T1000 (cell line): ENCODE results near the gene PRSS33.

Experiments used
- DNase-seq: peaks from one replicate; lab custom pipeline; 2025; ENCODE audit warnings: mixed read lengths; lab: John Stamatoyannopoulos, UW

The PRSS33 gene

DNA sequence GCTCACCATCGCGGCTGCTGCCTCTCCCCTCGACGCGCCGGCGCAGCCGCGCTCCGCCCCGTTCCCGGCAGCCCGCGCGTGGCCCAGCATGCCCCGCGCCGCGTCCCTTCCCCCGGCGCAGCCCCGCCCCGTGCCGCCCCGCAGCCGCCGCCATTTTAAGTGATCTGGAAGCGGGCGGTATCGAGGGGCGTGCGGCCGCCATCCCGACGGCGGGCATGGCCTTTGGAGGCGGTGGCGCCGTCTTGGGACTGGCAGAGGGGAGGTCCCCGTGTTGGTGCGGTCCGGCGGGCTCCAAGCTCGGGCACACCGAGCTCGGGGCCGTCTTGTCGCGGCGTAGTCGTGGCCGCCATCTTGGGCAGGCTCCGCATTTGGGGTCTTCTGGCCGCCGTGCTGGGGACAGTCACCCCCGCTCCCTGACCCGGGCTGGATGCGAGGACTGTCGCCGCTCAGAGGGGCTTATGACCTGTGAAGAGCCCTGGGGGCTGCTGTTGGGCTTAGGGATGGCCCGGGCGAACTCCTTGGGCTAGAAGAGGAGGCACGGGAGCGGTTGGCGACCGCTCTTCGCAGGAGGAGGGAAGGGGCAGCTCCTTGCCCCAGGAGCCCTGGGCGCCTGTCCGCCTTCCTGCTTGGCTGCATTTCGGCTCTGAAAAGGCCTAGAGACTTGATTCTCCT is 10.0 kb downstream of the PRSS33 start, which contains the start of gene ELOB:
Gene ELOB (minus strand): TSS at position 50 of the 672 bp plus-strand sequence. CDS start 41 bp downstream, at position 9.
- peak; percentile 77 for DNase-seq

DNA sequence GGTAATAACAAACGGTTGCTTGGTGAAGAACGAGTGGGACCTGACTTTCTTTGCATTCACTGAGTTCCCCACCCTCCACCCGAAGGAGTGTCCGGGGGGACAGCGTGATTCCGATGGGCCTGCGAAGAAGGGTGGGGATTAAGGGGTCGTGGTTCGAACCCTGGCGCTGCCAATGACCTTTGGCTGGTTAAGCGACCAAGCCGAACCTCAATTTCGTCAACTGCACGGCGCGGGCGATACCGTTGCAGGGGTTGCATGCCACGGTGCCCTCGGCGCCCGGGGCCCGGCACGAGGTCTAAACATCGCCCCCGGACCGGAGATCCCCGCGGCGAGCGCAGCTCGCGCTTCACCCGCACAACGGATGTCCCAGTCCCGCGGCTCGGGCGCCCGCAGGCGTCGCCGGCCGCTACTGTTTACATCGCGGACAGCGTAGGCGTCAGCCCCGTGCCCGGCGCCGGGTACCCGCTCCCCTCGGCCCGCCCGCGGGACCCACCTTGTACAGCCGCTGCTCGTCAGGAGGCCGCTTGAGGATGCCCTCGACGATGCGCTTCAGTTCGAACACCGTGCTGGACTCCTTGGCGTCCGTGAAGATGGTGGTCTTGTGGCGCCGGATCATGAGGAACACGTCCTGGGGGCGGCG is 10.7 kb downstream of the PRSS33 start:
- DNase-seq, result no peak

DNA sequence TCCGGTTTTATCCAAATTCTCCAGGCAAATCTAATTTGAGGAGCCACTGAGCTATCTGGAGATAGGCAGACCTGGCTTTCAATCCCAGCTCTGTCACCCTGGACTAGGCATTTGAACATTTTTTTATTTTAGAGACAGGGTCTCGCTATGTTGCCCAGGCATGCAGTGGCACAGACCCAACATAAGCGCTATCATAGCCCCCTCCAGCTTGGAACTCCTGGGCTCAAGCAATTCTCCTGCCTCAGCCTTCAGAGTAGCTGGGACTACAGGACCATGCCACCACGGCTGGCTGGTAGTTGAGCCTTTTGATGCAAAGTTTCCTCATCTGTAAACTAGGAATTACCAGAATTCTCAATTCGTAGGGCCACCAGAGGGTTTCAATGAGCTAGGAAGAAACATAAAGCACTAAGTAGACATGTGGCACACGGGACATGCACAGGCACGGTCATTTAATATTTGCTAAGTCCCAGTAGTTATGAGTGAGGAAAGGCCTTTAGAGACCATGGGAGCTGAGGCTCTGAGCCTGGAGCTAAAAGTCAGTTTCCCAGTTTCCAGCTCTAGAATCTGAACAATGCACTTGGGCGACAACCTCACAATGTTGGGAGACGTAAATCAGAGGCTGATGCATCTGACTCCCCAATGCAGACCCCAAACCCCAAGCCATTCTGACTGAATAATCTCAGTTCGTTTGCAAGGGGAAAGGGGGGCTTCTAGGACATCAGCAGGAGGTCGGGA is 11.4 kb downstream of the PRSS33 start:
- DNase-seq, result no peak

DNA sequence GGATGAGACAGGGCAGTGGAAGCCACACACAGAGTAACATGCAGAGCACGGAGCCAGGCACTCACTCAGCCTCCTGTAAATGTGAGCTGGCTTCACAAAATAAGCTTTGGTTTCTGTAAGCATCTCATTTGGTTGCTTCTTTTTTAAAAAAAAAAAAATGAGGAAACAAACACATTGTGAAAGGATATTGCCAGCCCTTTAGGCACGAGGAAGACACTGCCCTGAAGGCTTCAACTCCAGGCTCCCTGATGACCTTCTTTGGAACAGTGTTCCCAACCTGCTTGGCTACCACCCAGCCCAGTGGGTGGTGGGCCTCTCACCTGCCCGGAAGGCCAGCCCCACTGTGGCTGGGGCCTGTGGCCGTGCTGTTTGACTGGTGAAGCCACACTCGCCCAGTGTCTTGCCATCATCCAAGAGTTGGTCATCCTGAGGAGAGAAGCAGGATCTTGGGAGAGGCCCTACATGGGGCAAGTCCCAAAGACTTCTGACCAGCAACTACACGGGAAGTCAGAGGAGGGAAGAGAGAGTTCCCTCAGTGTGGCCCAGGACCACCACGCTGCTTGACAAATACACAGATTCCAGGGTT is 12.1 kb downstream of the PRSS33 start:
- no peak for DNase-seq

DNA sequence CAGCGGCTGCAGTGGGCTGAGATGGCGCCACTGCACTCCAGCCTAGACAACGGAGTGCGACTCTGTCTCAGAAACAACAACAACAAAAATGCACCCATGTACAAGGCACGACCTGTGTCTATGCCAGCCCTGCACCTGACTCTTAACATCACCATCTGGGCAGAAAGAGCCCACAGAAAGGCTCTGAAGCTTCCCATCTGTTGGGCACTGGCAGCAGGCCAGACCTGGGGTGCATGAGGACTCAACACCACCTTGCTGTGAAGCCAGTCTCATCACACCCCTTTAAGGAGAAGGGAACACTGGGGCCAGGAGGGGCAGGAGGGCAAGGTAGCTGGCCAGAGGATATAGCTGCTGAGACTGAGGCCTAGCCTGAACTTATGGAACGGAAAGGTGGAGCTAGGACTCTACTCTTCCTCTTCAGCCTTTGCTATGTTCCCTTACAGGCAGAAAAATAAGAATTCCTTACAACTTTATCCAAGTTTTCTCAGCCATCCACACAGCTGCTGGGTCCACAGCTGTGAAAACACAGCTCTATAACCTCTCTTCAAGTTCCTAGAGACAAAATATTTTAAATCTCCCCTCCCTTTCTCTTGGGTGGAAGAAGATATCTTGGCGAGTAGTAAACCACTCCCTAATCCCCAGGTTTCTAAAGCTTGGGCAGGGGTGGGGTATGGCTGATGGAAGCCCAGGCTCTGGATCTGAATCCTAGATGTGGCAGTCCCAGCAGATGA is 13.0 kb downstream of the PRSS33 start:
- no peak for DNase-seq

DNA sequence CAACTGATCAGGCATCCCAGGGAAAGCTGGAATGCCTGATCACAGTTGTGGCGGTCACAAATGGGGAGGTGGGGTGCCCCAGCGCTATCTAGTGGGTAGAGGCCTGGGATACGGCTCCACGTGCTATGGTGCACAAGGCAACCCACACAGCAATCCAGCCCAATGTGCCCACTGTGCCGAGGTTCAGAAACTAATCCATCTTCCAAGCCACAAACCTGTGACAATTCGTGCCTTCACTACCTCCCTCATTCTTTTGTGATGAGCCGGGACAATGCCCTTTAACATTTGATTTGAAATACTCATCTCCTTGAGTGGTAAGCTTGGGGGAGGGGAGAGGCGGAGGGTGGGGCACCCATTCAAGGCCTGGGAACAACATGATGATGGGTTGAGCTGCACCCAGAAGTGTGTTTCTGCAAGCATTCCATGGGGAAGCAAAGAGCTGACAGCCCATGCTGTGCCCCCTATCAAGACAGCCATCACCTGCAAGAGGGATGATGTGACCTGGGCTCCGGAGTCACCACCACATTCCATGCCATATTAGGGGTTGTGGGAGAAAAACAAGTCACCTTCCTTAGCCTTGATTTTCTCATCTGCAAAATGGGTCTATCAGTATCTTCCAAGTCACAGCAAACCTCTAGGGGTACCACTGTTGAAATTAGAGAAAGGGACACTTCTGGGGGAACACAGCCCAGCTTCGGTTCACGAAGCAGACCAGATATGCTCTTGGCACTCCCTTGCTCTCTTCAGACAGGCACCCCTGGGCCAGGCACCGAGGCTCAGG is 14.0 kb downstream of the PRSS33 start:
- no peak for DNase-seq

DNA sequence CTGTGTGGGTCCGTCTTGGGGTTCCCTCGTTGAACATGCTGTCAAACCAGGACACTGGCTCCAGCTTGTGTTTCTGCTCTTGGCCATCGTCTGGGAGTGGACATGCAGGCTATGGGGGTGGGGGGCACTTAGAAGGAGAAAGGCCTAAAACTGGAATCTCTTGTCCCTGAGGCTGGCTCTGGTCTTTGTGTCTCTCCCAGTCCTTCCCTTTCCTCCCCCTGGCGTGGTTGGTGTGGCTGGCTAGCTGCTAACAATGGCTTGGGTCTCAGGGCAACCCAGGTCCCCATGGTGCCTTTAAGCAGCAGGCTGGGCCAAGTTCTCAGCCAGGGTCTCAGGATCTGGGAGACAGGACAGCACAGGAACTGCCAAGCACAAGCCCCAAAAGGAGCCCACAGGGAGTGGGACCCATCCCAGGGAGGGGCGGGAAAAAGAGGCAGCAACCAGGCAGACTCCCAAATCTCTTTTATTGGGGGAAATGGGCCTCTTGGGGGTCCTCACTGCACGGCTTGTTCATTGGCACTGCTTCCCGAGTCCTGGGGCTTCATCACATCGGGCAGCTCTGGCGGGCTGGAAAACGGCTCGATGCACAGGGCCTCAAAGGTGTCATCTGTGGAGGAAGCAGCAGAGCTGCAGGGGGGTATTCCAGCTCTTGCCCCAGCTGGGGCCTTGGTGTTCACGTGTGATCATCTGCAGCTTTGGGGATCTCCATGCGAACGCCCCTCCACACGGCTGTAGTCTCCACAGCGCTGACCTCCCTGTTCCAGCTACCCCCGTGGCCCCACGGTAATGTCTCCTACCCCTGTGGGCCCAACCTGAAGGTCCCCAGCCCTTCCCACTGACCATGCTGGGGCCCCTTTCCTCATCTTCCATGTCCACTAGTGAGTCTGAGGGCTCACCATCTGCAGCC is 15.6 kb downstream of the PRSS33 start:
- no peak for DNase-seq

DNA sequence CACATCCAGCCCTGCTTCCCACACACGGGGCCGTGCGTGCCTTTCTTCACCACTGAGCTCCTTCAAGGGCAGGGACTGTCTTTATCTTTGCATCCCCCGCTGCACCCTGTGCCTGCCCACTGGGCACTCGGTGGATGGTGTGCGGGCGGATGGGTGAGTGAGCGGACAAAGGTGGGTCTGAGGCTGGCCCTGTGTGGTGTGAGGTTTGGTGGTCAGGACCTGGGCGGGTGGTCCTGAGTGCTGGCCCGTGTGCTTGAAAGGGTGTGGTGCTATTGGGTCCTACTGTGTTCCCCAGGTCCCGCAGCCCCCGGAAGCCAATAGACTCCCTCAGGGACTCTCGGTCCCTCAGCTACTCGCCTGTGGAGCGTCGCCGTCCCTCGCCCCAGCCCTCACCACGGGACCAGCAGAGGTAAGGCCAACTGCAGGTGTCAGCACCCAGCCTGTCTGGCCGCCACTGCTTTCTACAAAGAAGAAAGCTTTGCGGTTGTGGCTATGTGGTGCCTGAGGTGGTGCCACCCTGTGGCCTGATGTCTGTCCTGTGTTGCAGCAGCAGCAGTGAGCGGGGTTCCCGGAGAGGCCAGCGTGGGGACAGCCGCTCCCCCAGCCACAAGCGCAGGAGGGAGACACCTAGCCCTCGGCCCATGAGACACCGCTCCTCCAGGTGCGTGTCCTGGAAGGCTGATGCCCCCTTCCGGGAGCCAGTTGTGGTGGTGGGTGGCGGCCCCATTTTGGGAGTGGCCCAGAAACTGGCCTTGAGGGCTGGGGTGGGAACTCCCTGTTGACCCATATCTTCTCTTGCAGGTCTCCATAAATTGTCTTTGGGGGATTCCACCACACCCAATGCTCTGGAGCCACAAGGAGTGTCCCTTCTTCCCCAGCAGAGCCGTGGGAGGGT is 17.1 kb downstream of the PRSS33 start:
- DNase-seq, result no peak

DNA sequence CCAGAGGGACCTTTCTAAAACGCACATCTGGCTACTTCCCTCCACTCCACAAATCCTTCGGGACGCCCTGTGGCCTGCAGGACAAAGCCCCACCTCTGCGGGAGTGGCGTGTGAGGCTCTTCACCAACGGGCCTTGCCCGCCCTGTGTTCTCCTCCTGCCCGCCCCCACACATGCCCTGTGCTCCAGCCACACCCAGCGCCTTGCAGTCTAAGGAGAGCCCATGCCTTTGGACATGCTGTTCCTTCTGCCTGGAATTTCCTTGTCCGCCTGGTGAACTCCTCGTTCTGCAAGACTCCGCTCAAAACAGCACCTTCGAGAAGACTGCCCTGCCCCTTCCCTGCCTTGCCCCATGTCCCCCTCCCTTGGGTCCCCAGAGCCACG is 17.7 kb downstream of the PRSS33 start:
- DNase-seq, result no peak

DNA sequence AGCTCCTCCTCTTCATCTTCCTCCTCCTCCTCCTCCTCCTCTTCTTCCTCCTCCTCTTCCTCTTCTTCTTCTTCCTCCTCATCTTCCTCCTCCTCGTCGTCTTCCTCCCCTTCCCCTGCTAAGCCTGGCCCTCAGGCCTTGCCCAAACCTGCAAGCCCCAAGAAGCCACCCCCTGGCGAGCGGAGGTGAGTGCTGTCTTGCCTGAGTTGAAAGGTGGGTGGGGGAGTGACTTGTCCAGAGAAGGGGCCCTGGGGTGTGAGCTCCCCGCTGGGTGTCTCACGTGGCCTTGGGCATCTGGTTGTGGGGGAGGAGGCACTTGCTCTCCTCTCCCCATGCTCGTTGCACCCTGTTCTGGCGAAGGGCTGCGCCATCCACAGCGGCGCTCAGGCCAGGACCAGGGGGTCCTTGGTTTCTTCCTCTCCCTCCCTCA is 18.2 kb downstream of the PRSS33 start:
- no peak for DNase-seq

DNA sequence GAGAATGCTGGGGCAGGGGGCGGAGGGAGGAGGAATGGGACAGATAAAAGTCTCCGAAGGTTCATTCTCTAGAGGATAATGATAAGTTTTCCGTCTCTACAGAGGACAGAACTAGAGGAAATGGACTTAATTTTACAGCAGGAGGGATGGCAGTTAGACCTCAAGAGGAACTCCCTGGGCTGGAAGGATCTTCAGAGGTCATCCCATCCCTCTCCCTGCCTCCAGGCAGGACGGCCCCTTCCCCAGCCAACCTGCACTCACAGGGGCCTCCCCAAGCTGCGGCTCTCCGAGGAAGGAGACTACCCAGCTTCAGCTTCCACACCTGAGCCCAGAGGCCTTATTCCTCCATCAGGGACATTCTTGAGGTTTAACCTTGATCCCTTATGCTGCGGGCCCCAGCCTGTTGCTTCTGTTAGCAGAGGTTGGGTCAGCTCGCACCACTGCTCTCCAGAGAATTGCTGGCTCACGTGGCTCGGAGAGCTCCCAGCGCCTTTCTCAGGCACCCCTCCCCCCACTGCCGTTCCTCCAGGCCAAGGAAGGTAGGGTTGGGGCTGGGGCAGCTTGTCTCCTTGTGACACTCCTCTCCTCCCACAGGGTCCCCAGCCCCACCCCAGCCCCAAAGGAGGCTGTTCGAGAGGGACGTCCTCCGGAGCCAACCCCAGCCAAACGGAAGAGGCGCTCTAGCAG is 18.8 kb downstream of the PRSS33 start:
- no peak for DNase-seq

DNA sequence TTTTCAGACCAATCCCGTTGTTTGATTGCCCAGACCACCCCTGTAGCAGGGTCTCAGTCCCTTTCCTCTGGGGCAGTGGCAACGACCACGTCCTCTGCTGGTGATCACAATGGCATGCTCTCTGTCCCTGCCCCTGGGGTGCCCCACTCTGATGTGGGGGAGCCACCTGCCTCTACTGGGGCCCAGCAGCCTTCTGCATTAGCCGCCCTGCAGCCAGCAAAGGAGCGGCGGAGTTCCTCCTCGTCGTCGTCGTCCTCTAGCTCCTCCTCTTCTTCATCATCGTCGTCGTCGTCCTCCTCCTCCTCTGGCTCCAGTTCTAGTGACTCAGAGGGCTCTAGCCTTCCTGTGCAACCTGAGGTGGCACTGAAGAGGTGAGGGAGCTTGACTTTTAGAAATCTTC is 19.5 kb downstream of the PRSS33 start:
- no peak for DNase-seq

DNA sequence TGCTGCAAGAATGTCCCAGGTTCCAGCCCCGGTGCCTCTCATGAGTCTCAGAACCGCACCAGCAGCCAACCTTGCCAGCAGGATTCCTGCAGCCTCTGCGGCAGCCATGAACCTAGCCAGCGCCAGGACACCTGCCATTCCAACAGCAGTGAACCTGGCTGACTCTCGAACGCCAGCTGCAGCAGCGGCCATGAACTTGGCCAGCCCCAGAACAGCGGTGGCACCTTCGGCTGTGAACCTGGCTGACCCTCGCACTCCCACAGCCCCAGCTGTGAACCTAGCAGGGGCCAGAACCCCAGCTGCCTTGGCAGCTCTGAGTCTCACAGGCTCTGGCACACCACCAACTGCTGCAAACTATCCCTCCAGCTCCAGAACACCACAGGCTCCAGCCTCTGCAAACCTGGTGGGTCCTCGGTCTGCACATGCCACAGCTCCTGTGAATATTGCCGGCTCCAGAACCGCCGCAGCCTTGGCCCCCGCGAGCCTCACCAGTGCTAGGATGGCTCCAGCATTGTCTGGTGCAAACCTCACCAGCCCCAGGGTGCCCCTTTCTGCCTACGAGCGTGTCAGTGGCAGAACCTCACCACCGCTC is 20.1 kb downstream of the PRSS33 start:
- no peak for DNase-seq

DNA sequence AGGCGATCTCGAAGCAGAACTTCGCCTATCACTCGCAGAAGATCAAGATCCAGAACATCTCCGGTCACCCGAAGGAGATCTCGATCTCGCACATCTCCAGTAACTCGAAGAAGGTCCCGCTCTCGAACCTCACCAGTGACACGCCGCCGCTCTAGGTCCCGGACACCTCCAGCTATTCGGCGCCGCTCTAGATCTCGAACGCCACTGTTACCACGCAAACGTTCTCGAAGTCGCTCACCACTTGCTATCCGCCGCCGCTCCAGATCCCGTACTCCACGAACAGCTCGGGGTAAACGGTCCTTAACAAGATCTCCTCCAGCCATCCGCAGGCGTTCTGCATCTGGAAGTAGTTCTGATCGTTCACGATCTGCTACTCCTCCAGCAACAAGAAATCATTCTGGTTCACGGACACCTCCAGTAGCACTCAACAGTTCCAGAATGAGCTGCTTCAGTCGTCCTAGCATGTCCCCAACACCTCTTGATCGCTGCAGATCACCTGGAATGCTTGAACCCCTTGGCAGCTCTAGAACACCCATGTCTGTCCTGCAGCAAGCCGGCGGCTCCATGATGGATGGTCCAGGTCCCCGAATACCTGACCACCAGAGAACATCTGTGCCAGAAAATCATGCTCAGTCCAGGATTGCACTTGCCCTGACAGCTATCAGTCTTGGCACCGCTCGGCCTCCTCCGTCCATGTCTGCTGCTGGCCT is 20.8 kb downstream of the PRSS33 start:
- DNase-seq, result no peak

DNA sequence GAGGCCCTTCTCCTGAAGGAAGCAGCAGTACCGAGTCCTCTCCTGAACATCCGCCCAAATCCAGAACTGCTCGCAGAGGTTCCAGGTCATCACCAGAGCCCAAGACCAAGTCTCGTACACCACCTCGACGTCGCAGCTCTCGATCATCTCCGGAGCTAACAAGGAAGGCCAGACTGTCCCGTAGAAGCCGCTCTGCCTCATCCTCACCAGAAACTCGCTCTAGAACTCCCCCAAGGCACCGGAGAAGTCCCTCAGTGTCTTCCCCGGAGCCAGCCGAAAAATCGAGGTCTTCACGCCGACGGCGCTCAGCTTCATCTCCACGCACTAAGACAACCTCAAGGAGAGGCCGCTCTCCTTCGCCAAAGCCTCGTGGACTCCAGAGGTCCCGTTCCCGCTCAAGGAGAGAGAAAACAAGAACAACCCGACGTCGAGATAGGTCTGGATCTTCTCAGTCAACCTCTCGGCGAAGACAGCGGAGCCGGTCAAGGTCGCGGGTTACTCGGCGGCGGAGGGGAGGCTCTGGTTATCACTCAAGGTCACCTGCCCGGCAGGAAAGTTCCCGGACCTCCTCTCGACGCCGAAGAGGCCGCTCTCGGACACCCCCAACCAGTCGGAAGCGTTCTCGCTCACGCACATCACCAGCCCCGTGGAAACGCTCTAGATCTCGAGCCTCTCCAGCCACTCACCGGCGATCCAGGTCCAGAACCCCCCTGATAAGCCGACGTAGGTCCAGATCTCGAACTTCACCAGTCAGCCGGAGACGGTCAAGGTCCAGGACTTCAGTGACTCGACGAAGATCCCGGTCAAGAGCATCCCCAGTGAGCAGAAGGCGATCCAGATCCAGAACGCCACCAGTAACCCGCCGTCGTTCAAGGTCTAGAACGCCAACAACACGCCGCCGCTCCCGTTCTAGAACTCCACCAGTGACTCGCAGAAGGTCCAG is 21.6 kb downstream of the PRSS33 start:
- no peak for DNase-seq

DNA sequence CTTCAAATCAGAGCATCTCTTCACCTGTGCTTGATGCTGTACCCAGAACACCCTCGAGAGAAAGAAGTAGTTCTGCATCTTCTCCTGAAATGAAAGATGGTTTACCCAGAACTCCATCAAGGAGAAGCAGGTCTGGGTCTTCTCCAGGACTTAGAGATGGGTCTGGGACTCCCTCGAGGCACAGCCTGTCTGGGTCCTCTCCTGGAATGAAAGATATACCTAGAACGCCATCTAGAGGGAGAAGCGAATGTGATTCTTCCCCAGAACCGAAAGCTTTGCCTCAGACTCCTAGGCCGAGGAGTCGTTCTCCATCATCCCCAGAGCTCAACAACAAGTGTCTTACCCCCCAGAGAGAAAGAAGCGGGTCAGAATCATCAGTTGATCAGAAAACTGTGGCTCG is 22.6 kb downstream of the PRSS33 start:
- no peak for DNase-seq
